HG03469 (cell line): ENCODE results near the gene RAG2.
"Not testable (repeated sequence)": the region's sequence is repeated elsewhere in the genome, so short reads cannot be mapped to it uniquely, and the experiment has no call there.

ENCODE experiments used
- ATAC-seq: cut with Tn5 transposase; IDR thresholded peaks from one replicate; pipeline ENCODE4 v1.9.1; 2021; ENCODE audit warnings: mild to moderate bottlenecking, moderate library complexity, moderate number of reproducible peaks; ENCODE audit not compliant: unreplicated experiment

Gene RAG2

DNA sequence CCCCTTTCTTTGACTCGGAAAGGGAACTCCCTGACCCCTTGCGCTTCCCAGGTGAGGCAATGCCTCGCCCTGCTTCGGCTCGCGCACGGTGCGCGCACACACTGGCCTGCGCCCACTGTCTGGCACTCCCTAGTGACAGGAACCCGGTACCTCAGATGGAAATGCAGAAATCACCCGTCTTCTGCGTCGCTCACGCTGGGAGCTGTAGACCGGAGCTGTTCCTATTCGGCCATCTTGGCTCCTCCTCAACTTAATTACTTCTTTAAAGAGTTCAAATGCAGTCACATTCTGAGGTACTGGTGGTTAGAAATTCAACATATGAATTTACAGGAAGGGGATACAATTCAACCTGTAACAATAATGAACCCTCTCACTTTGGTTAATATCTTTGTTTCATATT lies 40.6 kb downstream of the RAG2 start:
- ATAC-seq = not testable (repeated sequence)

- ATAC-seq = no peak
These were observed 47.5 kb downstream of the RAG2 start for GRCh38 chr11:36550385-36551115.
